GM13976 (cell line): ENCODE results near the gene ZBTB47.

Source experiments
- DNase-seq: peaks from one replicate; pipeline ENCODE4 v3.0.0; 2012; ENCODE audit warnings: low spot score
- in situ Hi-C: fragments of 300-500 bp; cut with MboI; formaldehyde crosslinking; loops from one replicate; pipeline ENCODE4 v1.12.0; 2022; ENCODE audit warnings: low sequenced_read_pairs, mixed read lengths, inconsistent platforms; ENCODE audit not compliant: unreplicated experiment
- TF ChIP-seq, protein P1 (sequence below): IDR thresholded peaks from 2 replicates; pipeline ENCODE4 v1.5.1; 2012; ENCODE audit warnings: borderline replicate concordance, mild to moderate bottlenecking; ENCODE audit not compliant: insufficient read depth; ENCODE audit errors: extremely low read depth, missing control alignments, control extremely low read depth

ZBTB47 gene

DNA sequence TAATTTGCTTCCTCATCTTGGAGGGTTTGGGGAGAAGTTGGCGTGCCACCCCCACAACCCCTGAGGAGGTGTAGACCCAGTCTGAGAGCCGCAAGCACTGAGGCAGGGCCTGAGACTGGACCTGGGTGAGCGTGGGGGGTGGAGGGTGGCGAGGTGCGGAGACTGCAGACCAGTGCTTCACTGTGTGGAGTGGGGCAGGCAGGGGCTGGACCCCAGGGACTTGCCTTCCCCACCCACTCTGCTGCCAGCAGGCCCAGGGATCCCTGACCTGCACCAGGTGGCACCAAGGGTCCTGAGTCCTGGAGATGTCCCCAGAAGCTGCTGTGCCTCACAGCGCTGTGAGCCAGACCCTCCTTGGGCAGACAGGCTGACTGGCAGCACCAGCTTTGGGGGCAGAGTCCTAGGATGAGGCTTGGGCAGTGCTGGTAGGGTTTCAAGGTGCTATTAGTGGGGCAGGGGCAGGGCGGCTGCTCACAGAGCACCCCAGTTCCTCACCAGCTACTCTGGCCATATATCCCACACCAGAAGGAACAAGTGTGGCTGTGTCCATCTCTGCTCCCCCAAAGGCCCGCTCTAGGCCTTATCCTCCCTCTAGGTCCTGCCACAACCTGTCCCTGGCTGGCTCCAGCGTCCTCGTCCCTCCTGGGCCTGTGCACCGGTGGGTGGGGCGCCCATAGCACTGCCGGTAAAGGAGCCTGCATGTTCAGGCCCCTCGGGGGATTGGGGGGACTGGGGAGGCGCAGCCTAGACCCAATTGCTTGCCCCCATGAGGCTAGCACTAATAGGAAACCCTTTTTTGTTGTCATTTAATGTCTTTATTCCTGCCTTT lies 11.8 kb downstream of the ZBTB47 start:
- in situ Hi-C loops, result no loop called here
- peak; percentile 30 for DNase-seq
- TF ChIP-seq, protein P1, sequence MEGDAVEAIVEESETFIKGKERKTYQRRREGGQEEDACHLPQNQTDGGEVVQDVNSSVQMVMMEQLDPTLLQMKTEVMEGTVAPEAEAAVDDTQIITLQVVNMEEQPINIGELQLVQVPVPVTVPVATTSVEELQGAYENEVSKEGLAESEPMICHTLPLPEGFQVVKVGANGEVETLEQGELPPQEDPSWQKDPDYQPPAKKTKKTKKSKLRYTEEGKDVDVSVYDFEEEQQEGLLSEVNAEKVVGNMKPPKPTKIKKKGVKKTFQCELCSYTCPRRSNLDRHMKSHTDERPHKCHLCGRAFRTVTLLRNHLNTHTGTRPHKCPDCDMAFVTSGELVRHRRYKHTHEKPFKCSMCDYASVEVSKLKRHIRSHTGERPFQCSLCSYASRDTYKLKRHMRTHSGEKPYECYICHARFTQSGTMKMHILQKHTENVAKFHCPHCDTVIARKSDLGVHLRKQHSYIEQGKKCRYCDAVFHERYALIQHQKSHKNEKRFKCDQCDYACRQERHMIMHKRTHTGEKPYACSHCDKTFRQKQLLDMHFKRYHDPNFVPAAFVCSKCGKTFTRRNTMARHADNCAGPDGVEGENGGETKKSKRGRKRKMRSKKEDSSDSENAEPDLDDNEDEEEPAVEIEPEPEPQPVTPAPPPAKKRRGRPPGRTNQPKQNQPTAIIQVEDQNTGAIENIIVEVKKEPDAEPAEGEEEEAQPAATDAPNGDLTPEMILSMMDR, result no peak

DNA sequence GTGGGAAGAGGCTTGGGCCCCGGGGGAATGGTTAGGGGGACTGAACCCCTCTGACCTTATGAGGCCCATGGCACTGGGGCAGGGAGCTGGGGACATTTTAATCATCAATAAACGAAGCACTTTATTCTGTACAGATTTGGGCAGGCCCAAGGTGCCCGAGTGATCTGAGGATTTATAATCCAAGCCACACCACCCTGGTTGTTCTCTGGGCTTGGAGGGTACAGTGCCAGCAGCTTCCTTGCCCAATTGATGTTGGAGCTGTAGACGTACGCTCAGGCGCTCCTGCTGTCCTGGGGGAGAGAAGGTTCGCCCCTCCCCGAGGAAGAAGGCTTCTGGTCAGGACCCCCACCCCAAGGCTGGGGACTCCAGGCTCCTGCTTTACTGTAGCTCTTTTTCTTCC lies 12.5 kb downstream of the ZBTB47 start:
- in situ Hi-C loops, result no loop called here
- TF ChIP-seq, protein P1, result no peak
- DNase-seq, result no peak

DNA sequence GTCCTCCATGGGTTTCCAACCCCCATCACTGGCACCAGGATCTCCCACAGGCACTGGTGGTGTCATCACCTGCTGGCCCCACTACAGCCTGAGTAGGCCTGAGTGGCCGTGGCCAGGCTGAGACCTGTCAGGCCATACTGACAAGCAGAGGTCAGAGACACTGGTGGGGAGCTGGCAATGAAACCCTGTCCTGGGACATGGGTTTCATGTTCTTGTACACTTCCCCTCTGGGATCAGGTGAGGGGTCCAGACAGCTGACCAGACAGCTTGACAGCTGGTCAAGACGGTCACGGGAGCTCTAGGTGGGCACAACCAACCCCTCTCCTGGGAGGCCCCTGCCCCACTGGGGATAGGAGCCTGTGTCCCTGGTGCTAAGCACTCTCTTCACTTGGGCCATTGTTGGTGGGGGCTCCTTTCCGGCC lies 13.1 kb downstream of the ZBTB47 start:
- TF ChIP-seq, protein P1, result no peak
- DNase-seq, result no peak
- in situ Hi-C loops, result no loop called here

- in situ Hi-C loops, result no loop called here
- TF ChIP-seq, protein P1, result no peak
- DNase-seq, result no peak
These were observed 13.6 kb downstream of the ZBTB47 start for GRCh38 chr3:42667096-42667522.

GRCh38 chr3:42667523-42668412 lies 14.3 kb downstream of the ZBTB47 start:
- in situ Hi-C loops, result no loop called here
- DNase-seq, result no peak
- TF ChIP-seq, protein P1, result no peak

DNA sequence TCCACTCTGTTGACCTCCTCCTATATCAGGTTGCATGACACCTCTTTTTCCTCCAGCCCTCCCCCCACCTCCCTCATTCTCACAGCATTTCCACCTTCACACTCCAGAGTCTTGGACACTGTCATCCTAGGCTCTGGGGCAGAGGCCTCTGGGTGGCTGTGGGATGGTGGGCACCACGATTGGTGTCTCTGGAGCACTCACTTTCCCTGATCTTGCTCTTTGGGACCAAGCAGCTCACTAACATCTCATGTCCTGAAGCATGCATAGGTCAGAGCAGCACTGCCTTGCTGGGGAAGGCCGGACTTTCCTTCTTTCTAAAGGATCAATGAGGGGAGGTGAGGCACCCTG lies 14.9 kb downstream of the ZBTB47 start:
- TF ChIP-seq, protein P1, result no peak
- DNase-seq, result no peak
- in situ Hi-C loops, result no loop called here
